SU-DHL-6 (cell line): ENCODE measurements around the gene WNT10A.

Experiments used
- EZH2phosphoT487 ChIP-seq: fragments of 200-600 bp; sonication (generic), shearing (Covaris generic); conservative IDR thresholded peaks from 2 replicates; pipeline ENCODE4 v1.6.1; 2018; ENCODE audit warnings: mild to moderate bottlenecking, antibody characterized with exemption, low read length, moderate library complexity, mixed read lengths
- TF ChIP-seq, protein P1 (sequence below): fragments of 200-600 bp; sonication (generic); IDR thresholded peaks from one replicate; pipeline ENCODE4 v1.5.1; 2017; ENCODE audit warnings: antibody characterized with exemption, mild to moderate bottlenecking, low read length, moderate library complexity; ENCODE audit not compliant: insufficient read depth, poor library complexity, severe bottlenecking

DNA sequence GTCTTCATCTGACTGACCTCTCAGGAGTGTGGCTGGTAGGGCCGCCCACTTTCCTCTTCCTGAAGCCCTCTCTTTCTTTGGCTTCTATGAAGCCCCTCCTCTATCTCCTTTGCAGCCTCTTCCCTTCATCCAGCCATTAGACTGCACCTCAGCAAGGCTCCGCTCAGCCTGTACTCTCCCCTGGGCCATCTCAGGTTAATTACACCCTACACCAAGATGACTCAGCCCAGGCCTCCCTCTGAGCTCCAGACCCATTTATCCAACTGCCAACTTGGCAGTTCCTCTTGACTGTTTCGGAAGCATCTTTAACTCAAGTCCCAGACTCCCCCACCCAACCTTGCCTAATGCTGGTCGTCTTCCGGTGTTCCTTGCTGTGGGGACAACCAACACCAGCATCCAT lies 26.9 kb upstream of the WNT10A start:
- no peak for TF ChIP-seq EZH2phosphoT487
- TF ChIP-seq, protein P1, sequence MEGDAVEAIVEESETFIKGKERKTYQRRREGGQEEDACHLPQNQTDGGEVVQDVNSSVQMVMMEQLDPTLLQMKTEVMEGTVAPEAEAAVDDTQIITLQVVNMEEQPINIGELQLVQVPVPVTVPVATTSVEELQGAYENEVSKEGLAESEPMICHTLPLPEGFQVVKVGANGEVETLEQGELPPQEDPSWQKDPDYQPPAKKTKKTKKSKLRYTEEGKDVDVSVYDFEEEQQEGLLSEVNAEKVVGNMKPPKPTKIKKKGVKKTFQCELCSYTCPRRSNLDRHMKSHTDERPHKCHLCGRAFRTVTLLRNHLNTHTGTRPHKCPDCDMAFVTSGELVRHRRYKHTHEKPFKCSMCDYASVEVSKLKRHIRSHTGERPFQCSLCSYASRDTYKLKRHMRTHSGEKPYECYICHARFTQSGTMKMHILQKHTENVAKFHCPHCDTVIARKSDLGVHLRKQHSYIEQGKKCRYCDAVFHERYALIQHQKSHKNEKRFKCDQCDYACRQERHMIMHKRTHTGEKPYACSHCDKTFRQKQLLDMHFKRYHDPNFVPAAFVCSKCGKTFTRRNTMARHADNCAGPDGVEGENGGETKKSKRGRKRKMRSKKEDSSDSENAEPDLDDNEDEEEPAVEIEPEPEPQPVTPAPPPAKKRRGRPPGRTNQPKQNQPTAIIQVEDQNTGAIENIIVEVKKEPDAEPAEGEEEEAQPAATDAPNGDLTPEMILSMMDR: no peak
